Mononuclear cell (primary cell): ENCODE data around the gene C17orf107. TPM values are rescaled to one million over a fixed set of nuclear protein-coding genes. Genes with fewer than 3 reads are reported as not detected.
"Not testable (repeated sequence)": the region's sequence is repeated elsewhere in the genome, so short reads cannot be mapped to it uniquely, and the experiment has no call there.

ENCODE experiments used
- H3K27me3 ChIP-seq: 2 replicates; pipeline ENCODE4 v1.6.0; 2011; ENCODE audit warnings: low read length, control low read depth; ENCODE audit not compliant: insufficient read depth
- H3K4me1 ChIP-seq: 2 replicates; pipeline ENCODE4 v1.5.1; 2011; ENCODE audit warnings: mild to moderate bottlenecking, low read length, control low read depth; ENCODE audit not compliant: insufficient read depth
- H3K4me3 ChIP-seq: 2 replicates; pipeline ENCODE4 v1.5.1; 2011; ENCODE audit warnings: mild to moderate bottlenecking, low read length, moderate library complexity
- H3K9me3 ChIP-seq: 2 replicates; pipeline ENCODE4 v1.5.1; 2011; ENCODE audit warnings: low read depth, mild to moderate bottlenecking, control low read depth, low read length
- total RNA-seq: library from RNA; depleted of rRNA; stranded (reverse); fragments of >200 nt; gene quantifications from one replicate; pipeline ENCODE4 v1.2.3, GENCODE V29; 2012

Gene C17orf107
- total RNA-seq, 1 donor, result 26.4 TPM

- Histone ChIP-seq H3K4me1 (peaks cover 53% of the 10 kb centered on the region), H3K27me3 (peaks cover 7% of the 10 kb centered on the region), H3K9me3 (no peaks in the 10 kb centered on the region), H3K4me3 (peak overlapping the region; percentile 9)
These were observed 1.8 kb downstream of the C17orf107 start for GRCh38 chr17:4901108-4901647.

GRCh38 chr17:4901648-4902344 lies 2.5 kb downstream of the C17orf107 start:
- H3K9me3 ChIP-seq, result no peaks in the 10 kb centered on the region
- H3K4me3 ChIP-seq, result peak overlapping the region; percentile 9
- H3K27me3 ChIP-seq, result peaks cover 7% of the 10 kb centered on the region
- peaks cover 53% of the 10 kb centered on the region for H3K4me1 ChIP-seq

- Histone ChIP-seq H3K4me1 (peaks cover 53% of the 10 kb centered on the region), H3K4me3 (no peak overlapping the region)
These were observed 3.2 kb downstream of the C17orf107 start for GRCh38 chr17:4902540-4902939.

DNA sequence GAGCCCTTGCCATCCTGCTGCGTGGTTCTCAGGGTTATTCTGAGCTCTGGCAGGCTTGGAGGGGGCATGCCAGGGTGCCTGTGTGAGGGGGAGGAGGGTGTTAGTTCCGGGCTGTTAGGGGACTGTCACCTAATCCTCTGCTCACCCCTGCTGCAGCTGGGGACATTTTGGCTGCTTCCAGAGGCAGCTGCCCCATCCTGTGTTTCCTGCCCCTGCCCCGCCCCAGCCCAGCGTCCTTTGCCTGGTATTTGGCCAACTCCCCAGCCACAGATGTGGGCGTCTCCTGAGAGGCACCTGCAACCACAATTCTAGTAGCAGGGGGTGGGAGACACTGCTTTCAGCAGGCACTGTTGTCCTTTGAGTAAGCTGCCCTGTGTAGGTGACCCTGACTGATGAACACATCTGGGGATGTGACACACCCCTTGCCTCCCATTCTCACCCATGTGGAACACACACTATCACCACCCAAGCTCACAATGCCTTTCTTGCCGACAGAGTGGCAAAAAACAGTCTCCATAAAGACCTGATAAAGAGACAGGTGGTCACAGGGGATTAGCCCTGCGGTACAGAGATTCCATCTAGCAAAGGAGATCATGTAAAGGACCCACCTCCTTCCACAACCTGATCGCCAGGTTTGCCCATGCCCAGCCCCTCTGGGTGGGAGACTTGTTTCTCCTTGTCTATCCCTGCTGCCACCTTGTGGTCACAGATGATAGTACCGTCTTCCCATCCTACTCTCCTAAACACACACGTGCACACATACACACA lies 3.9 kb downstream of the C17orf107 start, which contains the start of gene CHRNE:
CHRNE (minus strand) TSS at position 48 of the 768 bp plus-strand sequence; CDS start at position 13, 35 bp downstream.
- Histone ChIP-seq H3K4me3 (no peak within 1 kb of the TSS), H3K4me1 (peaks cover 53% of the 10 kb centered on the region), H3K27me3 (peaks cover 7% of the 10 kb centered on the region), H3K9me3 (no peaks in the 10 kb centered on the region)

More at GRCh38 chr17:4902540-4902939, 3.2 kb downstream of the C17orf107 start:
- Histone ChIP-seq H3K9me3 (no peaks in the 10 kb centered on the region), H3K27me3 (peaks cover 7% of the 10 kb centered on the region)

- not testable (repeated sequence) for H3K27me3 ChIP-seq, H3K9me3 ChIP-seq, H3K4me3 ChIP-seq
- peaks cover 33% of the 10 kb centered on the region for H3K4me1 ChIP-seq
These were observed 7.3 kb downstream of the C17orf107 start for GRCh38 chr17:4906642-4907041.

DNA sequence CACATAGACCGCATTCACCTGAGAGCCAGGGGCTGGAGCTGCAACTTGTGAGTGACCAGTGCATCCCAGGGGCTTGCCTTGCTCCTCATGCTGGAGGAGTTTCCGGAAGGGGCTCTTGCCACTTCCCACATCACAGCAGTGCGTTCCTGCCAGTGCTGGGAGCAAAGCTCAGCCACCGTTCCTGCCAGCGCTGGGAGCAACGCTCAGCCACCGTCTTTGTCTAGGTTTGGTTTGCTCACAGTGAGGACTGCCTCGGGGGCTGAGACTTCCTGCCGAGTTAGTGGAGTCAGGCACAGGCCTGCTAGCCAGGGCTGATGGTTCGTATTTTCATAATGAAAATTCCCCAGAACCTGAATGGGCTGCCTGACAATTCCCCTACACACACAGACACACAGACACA lies 9.0 kb downstream of the C17orf107 start:
- Histone ChIP-seq H3K27me3 (no peaks in the 10 kb centered on the region), H3K4me3 (no peak overlapping the region), H3K4me1 (peaks cover 16% of the 10 kb centered on the region), H3K9me3 (no peaks in the 10 kb centered on the region)

- no peak overlapping the region for H3K4me3 ChIP-seq
- H3K9me3 ChIP-seq, result no peaks in the 10 kb centered on the region
- H3K27me3 ChIP-seq, result no peaks in the 10 kb centered on the region
- H3K4me1 ChIP-seq, result peaks cover 11% of the 10 kb centered on the region
These were observed 9.6 kb downstream of the C17orf107 start for GRCh38 chr17:4908711-4909496.

DNA sequence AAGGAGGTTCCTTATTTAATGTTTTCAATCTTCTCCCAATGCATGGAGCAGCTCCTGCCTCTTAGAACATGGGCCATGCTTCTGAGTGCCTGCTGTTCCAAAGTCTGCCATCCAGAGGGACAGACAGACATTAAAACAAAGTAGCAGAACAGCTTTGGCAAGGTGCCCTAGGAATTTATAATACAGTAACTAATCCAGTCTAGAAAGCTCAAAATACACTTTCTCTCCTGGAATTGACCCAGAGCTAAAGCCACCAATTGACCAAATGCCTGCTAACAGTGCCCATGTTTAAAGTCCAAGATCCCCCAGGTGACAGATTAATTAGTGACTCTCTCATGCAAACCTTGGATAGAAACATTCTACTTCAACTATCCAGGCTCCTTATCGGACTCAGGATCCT lies 14.7 kb downstream of the C17orf107 start:
- Histone ChIP-seq H3K4me3 (no peak overlapping the region), H3K27me3 (no peaks in the 10 kb centered on the region), H3K4me1 (peaks cover 5% of the 10 kb centered on the region), H3K9me3 (no peaks in the 10 kb centered on the region)

GRCh38 chr17:4914551-4914950 lies 15.2 kb downstream of the C17orf107 start:
- H3K27me3 ChIP-seq, H3K4me3 ChIP-seq, H3K4me1 ChIP-seq: not testable (repeated sequence)

DNA sequence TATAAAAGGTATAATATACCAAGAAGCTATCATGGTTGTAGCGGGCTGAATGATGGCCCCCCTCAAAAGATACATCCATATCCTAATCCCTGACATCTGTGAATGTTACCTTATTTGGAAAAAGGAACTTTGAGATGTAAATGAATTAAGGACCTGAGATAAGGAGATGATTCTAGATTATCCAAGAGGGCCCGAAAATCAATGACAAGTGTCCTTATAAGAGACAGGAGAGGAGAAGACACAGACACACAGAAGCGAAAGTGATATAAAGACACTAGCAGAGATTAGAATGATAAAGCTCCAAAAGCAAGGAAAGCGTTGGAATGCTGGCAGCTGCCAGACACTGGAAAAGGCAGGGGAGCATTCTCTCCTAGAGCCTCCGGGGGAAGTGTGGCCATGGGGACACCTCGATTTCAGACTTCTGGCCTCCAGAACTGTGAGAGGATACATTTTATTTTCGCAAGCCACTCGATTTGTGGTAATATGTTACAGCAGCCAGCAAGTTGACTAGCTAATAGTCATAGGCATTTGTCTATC lies 20.2 kb downstream of the C17orf107 start:
- Histone ChIP-seq H3K27me3 (no peaks in the 10 kb centered on the region), H3K9me3 (no peaks in the 10 kb centered on the region), H3K4me1 (peaks cover 15% of the 10 kb centered on the region), H3K4me3 (no peak overlapping the region)

More at GRCh38 chr17:4914551-4914950, 15.2 kb downstream of the C17orf107 start:
- H3K9me3 ChIP-seq, result not testable (repeated sequence)

- Histone ChIP-seq H3K9me3 (no peaks in the 10 kb centered on the region), H3K27me3 (no peaks in the 10 kb centered on the region), H3K4me1 (peaks cover 15% of the 10 kb centered on the region), H3K4me3 (no peak overlapping the region)
These were observed 21.2 kb downstream of the C17orf107 start for GRCh38 chr17:4920351-4921048.

DNA sequence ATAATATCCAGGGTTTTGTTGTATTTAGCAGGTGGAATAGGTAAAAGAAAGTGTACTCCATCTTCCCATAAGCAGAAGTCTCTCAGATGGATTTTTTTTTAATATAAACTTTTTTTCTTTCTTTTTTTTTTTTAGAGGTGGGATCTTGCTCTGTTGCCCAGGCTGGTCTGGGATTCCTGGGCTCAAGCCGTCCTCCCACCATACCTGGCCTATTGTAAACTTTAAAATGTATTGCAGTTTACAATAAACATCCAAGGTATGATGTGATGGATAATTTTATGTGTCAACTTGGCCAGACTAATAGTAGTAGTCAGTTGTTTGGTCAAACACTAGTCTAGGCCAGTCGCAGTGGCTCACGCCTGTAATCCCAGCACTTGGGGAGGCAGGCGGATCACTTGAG lies 22.0 kb downstream of the C17orf107 start:
- peaks cover 15% of the 10 kb centered on the region for H3K4me1 ChIP-seq

DNA sequence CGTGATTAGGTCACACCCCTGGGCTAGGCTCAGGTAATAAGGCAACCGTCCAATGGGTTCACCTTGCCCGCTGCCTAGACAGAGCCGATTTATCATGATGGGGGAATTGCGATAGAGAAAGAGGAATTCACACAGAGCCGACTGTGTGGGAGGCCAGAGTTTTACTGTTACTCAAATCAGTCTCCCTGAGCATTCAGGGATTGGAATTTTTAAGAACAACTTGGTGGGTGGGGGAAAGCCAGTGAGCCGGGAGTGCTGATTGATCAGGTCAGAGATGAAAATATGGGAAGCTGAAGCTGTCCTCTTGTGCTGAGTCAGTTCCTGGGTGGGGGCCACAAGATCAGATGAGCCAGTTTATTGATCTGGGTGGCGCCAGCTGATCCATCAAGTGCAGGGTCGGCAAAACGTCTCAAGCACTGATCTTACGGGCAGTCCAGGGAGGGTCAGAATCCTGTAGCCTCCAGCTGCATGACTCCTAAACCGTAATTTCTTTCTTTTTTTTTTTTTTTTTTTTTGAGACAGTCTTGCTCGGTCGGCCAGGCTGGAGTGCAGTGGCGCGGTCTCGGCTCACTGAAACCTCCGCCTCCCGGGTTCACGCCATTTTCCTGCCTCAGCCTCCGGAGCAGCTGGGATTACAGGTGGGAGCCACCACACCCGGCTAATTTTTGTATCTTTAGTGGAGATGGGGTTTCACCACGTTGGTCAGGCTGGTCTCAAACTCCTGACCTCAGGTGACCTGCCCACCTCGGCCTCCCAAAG lies 27.4 kb downstream of the C17orf107 start:
- not testable (repeated sequence) for H3K9me3 ChIP-seq, H3K27me3 ChIP-seq, H3K4me1 ChIP-seq, H3K4me3 ChIP-seq

More for the DNA sequence above, 22.0 kb downstream of the C17orf107 start:
- Histone ChIP-seq H3K4me3 (no peak overlapping the region), H3K27me3 (no peaks in the 10 kb centered on the region), H3K9me3 (no peaks in the 10 kb centered on the region)
